Activated CD4-positive, alpha-beta T cell treated with anti-CD3 and anti-CD28 coated beads, Interleukin-2, amount 50 U/mL, for 1 hour (primary cell): ENCODE data around the gene APOC4.
A peak's percentile ranks its signal among the peaks of the same experiment; 100 is the strongest.
"Not testable (repeated sequence)": the region's sequence is repeated elsewhere in the genome, so short reads cannot be mapped to it uniquely, and the experiment has no call there.

Experiments
- DNase-seq: peaks from one replicate; pipeline ENCODE4 v3.0.0-alpha.2; 2020

APOC4 gene

DNA sequence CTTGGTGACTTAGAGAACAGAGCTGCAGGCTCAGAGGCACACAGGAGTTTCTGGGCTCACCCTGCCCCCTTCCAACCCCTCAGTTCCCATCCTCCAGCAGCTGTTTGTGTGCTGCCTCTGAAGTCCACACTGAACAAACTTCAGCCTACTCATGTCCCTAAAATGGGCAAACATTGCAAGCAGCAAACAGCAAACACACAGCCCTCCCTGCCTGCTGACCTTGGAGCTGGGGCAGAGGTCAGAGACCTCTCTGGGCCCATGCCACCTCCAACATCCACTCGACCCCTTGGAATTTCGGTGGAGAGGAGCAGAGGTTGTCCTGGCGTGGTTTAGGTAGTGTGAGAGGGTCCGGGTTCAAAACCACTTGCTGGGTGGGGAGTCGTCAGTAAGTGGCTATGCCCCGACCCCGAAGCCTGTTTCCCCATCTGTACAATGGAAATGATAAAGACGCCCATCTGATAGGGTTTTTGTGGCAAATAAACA lies 17.8 kb upstream of the APOC4 start:
- no peak for DNase-seq

GRCh38 chr19:44925114-44925891 lies 16.7 kb upstream of the APOC4 start:
- DNase-seq, result no peak

DNA sequence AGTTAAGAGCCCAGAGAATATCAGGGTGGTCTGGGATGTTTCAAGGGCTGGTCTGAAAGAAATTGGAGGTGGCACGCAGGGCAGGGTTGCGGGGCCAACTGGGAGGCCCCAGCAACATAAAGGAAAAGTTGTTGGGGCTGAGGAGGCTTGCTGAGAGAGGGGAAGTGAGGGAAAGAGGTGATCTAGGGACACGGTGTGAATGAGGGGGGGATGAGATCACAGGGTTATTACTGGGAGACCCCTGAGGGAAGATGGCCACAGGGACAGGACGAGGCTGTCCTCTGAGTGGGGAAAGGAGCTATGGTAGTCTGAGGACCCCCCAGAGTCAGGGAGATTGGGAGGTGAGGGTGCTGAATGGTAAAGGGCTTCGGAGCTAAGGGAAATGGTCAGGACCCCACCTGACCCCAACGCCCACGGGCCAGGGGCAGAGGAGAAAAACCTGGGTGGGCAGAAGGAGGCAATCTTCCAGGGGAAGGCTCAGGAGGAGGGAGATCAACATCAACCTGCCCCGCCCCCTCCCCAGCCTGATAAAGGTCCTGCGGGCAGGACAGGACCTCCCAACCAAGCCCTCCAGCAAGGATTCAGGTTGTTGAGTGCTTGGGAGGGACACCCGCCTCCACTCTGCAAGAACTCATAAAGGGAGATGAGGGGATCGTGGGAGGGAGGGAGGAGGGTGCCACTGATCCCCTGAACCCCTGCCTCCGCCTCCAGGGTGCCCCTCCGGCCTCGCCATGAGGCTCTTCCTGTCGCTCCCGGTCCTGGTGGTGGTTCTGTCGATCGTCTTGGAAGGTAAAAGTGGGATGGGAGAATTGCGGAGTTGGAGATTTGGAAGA lies 15.6 kb upstream of the APOC4 start:
- DNase-seq, result not testable (repeated sequence)

DNA sequence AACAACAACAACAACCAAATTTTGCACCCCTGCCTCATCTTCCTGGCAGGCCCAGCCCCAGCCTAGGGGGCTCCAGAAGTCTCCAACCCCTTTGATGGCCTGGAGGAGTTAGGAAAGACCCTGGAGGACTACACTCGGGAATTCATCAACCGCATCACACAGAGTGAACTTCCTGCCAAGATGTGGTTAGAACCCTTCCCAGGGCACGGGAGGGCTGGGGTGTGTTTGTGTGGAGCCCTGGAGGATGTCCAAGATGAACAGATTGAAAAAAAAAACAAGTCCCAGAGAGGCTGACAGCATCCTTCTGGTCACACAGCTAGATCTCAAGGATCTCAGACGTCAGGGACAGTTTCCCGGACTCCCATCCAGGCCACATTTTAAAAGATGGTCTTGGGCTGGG lies 14.3 kb upstream of the APOC4 start:
- DNase-seq, result no peak

DNA sequence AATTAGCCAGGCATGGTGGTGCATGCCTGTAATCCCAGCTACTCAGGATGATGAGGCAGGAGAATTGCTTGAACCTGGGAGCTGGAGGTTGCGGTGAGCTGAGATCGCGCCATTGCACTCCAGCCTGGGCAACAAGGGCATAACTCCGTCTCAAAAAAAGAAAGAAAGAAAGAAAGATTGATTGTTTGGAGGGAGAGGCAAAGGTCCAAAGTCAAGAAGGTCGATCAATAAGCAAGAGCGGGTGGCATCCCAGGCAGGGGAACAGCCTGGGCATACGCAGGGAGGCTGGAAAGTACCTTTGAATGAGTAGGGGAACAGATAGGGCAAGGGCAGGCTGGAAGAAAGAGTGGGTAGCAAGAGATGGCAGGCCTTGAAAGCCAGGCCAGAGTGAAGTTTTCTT lies 11.9 kb upstream of the APOC4 start:
- DNase-seq, result no peak

DNA sequence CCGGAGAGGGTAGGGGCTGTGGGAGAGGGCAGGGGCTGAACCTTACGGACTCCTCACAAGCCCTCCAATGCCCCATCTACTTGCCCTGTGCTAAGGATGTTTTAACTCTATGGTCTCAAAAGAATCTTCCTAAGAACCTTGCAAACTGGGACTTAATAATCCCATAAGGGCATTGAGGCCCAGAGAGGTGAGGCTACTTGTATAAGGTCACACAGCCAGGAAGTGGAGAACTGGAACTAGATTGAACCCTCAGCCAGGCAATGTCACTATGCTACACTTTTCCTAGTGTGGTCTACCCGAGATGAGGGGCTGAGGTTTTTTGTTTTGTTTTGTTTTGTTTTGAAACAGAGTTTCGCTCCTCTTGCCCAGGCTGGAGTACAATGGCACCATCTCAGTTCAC lies 10.5 kb upstream of the APOC4 start:
- DNase-seq, result no peak

DNA sequence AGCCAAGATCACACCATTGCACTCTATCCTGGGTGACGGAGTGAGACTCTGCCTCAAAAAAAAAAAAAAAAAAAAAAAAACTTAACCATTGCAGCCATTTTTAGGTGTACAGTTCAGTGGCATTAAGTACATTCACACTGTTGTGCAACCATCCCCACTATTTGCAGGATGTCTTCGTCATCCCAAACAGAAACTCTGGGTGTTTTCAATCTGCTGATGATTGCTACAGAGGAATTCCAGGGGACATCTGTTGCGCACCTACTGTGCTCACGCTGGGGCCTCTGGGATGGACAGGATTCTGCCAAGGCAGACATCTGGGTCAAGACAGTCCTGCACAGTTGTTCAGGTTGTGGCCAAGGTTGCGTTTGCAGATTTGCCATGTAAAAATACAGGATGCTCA lies 2.4 kb upstream of the APOC4 start:
- DNase-seq, result no peak

GRCh38 chr19:44943801-44944249 lies 1.8 kb downstream of the APOC4 start:
- no peak for DNase-seq

DNA sequence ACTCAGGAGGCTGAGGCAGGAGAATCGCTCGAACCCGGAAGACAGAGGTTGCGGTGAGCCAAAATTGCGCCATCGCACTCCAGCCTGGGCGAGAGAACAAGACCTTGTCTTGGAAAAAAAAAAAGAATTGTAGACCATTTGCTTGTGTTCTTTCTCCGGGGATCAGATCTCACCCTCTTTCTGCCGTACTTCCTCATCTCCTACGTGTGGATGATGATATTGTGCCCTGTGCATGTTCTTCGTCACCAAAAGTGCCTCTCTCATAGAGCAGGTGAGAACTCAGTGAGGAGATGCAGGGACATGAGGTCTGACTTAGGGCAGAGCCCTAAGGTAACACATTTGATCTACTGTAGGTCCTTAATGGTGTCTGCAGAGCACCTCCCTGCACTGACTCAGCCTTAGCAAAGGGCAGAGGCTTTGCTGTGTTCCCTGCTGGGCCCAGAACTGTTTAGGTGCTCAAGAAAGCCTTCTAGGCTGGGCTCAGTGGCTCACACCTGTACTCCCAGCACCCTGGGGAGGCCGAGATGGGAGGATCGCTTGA lies 5.1 kb downstream of the APOC4 start:
- no peak for DNase-seq

DNA sequence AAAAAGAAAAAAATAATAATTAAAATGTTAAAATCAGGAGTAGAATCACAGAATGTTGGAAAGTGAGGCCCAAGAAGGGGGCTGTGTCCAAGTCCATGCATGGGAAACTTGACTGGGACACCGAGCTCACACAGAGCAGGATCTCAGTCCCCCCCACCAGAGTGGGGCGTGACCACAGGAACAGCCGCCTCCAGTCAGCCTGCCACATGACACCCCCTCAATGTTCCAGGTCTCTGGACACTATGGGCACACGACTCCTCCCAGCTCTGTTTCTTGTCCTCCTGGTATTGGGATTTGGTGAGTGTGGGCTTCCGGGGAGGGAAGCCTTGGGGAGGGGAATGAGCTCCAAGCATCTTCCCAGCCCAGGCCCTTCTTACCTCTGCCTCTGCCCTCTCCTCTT lies 6.2 kb downstream of the APOC4 start:
- no peak for DNase-seq

GRCh38 chr19:44948763-44949374 lies 6.8 kb downstream of the APOC4 start:
- no peak for DNase-seq

- DNase-seq, result no peak
These were observed 7.5 kb downstream of the APOC4 start for GRCh38 chr19:44949550-44949949.

DNA sequence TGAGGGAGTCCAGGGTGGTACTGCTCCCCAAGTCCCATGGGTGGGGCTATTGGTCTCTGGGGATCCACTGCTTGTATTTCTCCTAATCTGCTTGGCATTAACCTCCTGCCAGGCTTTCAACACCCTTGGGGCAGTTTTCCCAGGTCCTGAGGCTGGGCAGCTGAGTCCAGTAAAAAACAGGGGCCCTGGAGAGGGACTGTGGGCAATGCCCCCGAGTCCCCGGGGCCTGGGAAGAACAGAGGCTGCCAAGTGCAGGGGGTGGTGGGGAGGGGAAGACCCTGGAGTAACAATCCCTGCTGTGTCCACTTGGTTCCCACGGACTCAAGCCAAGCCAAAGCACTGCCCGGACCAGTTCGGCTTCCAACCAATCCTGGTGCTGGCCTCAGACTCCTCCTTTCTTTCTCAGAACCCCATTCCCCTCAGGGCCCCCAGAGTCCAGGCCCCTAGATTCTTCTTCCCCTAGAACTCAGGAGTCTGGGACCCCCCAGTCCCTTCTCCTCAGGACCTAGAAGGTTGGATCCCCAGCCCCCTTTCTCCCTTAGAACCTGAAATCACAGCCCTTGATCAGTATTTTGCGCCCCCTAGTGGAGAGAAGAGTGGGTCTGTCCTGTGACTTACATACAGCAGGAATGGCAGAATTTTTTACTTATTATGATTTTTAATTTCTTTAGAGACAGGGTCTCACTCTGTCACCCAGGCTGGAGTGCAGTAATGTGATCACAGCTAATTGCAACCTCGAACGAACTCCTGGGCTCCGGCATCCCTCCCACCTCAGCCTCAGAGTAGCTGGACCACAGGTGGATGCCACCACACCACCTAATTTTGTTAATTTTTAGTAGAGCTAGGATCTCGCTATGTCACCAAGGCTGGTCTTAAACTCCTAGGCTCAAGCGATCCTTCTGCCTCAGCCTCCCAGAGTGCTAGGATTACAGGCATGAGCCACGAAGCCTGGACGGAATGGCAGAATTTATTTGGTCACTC lies 9.4 kb downstream of the APOC4 start:
- peak; percentile 52 for DNase-seq

GRCh38 chr19:44954278-44954648 lies 12.2 kb downstream of the APOC4 start:
- no peak for DNase-seq

DNA sequence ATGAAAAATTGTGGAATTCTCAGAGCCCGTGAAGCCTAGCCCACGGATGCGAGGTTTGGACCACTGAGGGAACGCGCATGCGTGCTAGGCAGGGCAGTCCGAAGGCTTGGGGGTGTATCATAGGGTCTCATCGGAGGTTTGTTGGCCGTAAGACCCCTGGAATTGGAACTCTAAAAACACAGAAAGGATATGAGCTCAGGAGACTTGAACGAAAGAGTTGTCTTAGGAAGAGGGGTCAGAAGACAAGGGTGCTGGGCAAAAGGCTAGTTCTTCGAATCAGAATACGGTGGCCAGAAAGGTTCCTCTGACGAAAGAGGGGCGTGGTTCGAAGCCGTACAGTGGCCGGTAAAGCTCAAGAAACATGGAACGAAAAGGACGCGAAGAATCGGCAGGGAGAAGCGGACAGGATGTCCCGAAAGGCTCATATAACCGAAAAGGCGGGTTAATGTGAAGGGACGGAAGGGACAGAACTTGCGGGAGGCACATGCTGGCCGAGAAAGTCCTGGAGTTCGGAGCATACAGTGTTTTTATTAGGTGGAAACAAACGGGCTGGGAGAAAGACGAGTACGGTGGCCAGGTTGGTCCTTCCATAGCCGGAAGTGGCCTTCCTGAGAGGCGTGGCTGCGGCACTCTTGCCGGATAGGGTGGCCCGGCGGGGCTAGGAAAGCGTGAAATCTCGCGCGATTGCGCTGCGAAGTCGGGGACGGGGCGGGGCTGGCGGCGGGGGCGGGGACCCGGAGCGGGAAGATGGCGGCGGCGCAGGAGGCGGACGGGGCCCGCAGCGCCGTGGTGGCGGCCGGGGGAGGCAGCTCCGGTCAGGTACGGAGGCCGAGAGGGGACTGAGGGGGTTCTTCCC lies 12.8 kb downstream of the APOC4 start, which contains the start of gene CLPTM1:
Gene CLPTM1, plus strand, starts transcription at position 732 of the 856 bp plus-strand sequence. Its CDS starts 16 bp downstream, at position 748.
- peak; percentile 96 for DNase-seq

GRCh38 chr19:44955505-44956439 lies 13.7 kb downstream of the APOC4 start:
- DNase-seq, result no peak

- DNase-seq, result no peak
These were observed 15.5 kb downstream of the APOC4 start for GRCh38 chr19:44957526-44957925.

DNA sequence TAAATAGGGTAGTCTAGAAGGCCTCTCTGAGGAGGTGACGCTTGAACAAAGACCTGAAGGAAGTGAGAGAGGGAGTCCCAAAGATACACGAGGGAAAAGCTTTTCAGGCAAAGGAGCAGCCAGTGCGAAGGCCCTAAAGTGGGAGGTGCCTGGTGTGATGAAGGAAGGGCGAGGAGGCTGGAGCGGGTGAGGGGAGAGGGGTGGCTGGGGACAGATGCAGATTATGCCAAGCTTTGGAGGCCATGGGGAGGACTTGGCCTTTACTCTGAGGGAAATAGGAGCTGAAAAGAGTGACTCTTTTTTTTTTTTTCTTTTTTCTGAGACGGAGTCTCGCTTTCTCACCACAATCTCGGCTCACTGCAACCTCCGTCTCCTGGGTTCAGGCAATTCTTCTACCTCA lies 16.1 kb downstream of the APOC4 start:
- no peak for DNase-seq

DNA sequence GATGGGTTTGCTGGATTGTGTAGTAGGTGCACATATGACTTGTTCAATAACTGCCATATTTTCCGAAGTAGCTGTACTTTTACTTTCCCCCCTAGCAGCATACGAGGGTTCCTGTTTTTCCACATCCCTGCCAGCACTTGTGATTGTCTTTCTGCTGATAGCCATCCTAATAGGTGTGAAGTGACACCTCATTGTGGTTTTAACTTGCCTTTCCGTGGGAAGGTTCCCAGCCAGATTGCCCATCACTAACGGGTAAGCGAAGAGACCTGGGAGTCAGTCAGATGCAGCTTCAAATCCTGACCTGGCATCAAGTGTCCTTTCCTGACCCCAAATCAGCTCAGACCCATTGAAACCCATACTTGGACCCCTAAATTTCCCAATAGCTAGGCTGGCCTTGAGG lies 17.7 kb downstream of the APOC4 start:
- no peak for DNase-seq
